Sigmoid colon (tissue), 4 donors: ENCODE data around the gene RMRP.
A peak's percentile ranks its signal among the peaks of the same experiment; 100 is the strongest.

ENCODE experiments used
- CTCF ChIP-seq, 4 experiments: fragments of 450-650 bp in 3 of 4; fragments of 200-600 bp in 1 of 4; IDR thresholded peaks; one replicate each; pipeline ENCODE4 v1.5.1; 2016 to 2019; ENCODE audit warnings: antibody characterized with exemption in 4 of 4, mild to moderate bottlenecking in 3 of 4, moderate library complexity in 2 of 4
- EP300 ChIP-seq, 4 donors: sonication (generic); formaldehyde crosslinking; IDR thresholded peaks; one replicate each; pipeline ENCODE4 v1.6.1; 2017; ENCODE audit warnings: antibody characterized with exemption in 4 of 4

GRCh38 chr9:35646533-35647265 lies 11.1 kb downstream of the RMRP start:
- peak; percentile 93 to 98 (median 95) for TF ChIP-seq CTCF (IDR thresholded peaks at IDR 0.05)
- TF ChIP-seq EP300 (IDR thresholded peaks at IDR 0.05) = peak in 1 of 4 donors; percentile 10
